ENCODE measurements around the gene TRA2A.

Gene TRA2A

GRCh38 chr7:23476286-23477156 is 55.3 kb downstream of the TRA2A start:
- no peaks in the 10 kb centered on the region for H4K20me1 ChIP-seq (ENCODE audit: control insufficient read depth, insufficient read depth, low read depth, low read length)
- H3K9me3 ChIP-seq (ENCODE audit: control insufficient read depth, insufficient read depth, low read length) = no peaks in the 10 kb centered on the region
- H3K4me3 ChIP-seq (ENCODE audit: low read length) = peak overlapping the region; percentile 75
- TF ChIP-seq, protein P1, sequence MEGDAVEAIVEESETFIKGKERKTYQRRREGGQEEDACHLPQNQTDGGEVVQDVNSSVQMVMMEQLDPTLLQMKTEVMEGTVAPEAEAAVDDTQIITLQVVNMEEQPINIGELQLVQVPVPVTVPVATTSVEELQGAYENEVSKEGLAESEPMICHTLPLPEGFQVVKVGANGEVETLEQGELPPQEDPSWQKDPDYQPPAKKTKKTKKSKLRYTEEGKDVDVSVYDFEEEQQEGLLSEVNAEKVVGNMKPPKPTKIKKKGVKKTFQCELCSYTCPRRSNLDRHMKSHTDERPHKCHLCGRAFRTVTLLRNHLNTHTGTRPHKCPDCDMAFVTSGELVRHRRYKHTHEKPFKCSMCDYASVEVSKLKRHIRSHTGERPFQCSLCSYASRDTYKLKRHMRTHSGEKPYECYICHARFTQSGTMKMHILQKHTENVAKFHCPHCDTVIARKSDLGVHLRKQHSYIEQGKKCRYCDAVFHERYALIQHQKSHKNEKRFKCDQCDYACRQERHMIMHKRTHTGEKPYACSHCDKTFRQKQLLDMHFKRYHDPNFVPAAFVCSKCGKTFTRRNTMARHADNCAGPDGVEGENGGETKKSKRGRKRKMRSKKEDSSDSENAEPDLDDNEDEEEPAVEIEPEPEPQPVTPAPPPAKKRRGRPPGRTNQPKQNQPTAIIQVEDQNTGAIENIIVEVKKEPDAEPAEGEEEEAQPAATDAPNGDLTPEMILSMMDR (IDR thresholded peaks at IDR 0.05; ENCODE audit: low read depth, low read length, poor library complexity, severe bottlenecking) = no peak
- no peak for TF ChIP-seq EZH2phosphoT487 (IDR thresholded peaks at IDR 0.05; ENCODE audit: borderline replicate concordance, low read length)
- H3K9me2 ChIP-seq (replicated peaks; ENCODE audit: control insufficient read depth, low read length) = no peaks in the 10 kb centered on the region
- peaks cover 73% of the 10 kb centered on the region for H3K79me2 ChIP-seq (ENCODE audit: control insufficient read depth, low read length)
- peak overlapping the region; percentile 69 for H3K4me2 ChIP-seq (ENCODE audit: low read length)
- peaks cover 49% of the 10 kb centered on the region for H3F3A ChIP-seq (ENCODE audit: control insufficient read depth, insufficient read depth)
- H3K36me3 ChIP-seq (ENCODE audit: control insufficient read depth, low read length) = peaks cover 39% of the 10 kb centered on the region
- H3K4me1 ChIP-seq (ENCODE audit: control insufficient read depth, low read length) = peaks cover 42% of the 10 kb centered on the region
- peak overlapping the region; percentile 95 for H3K27ac ChIP-seq (ENCODE audit: low read depth, low read length)
- H3K27me3 ChIP-seq (ENCODE audit: control insufficient read depth, low read length) = no peaks in the 10 kb centered on the region

GRCh38 chr7:23475576-23475839 is 56.3 kb downstream of the TRA2A start:
- no peak for TF ChIP-seq EZH2phosphoT487 (IDR thresholded peaks at IDR 0.05; ENCODE audit: borderline replicate concordance, low read length)
- TF ChIP-seq, protein P1 (IDR thresholded peaks at IDR 0.05; ENCODE audit: low read depth, low read length, poor library complexity, severe bottlenecking) = no peak
- H3K4me1 ChIP-seq (ENCODE audit: control insufficient read depth, low read length) = peaks cover 42% of the 10 kb centered on the region
- peak overlapping the region; percentile 75 for H3K4me3 ChIP-seq (ENCODE audit: low read length)
- peaks cover 37% of the 10 kb centered on the region for H3K36me3 ChIP-seq (ENCODE audit: control insufficient read depth, low read length)
- H3K27ac ChIP-seq (ENCODE audit: low read depth, low read length) = peak overlapping the region; percentile 95
- H4K20me1 ChIP-seq (ENCODE audit: control insufficient read depth, insufficient read depth, low read depth, low read length) = no peaks in the 10 kb centered on the region
- no peaks in the 10 kb centered on the region for H3K9me3 ChIP-seq (ENCODE audit: control insufficient read depth, insufficient read depth, low read length)
- H3K4me2 ChIP-seq (ENCODE audit: low read length) = peak overlapping the region; percentile 69
- peaks cover 54% of the 10 kb centered on the region for H3F3A ChIP-seq (ENCODE audit: control insufficient read depth, insufficient read depth)
- H3K79me2 ChIP-seq (ENCODE audit: control insufficient read depth, low read length) = peaks cover 76% of the 10 kb centered on the region
- no peaks in the 10 kb centered on the region for H3K9me2 ChIP-seq (replicated peaks; ENCODE audit: control insufficient read depth, low read length)
- H3K27me3 ChIP-seq (ENCODE audit: control insufficient read depth, low read length) = no peaks in the 10 kb centered on the region

- H3K27me3 ChIP-seq (ENCODE audit: control insufficient read depth, low read length) = no peaks in the 10 kb centered on the region
- H3K36me3 ChIP-seq (ENCODE audit: control insufficient read depth, low read length) = peaks cover 36% of the 10 kb centered on the region
- peaks cover 42% of the 10 kb centered on the region for H3K4me1 ChIP-seq (ENCODE audit: control insufficient read depth, low read length)
- peak overlapping the region; percentile 95 for H3K27ac ChIP-seq (ENCODE audit: low read depth, low read length)
- H4K20me1 ChIP-seq (ENCODE audit: control insufficient read depth, insufficient read depth, low read depth, low read length) = no peaks in the 10 kb centered on the region
- peak overlapping the region; percentile 75 for H3K4me3 ChIP-seq (ENCODE audit: low read length)
- H3K4me2 ChIP-seq (ENCODE audit: low read length) = peak overlapping the region; percentile 69
- TF ChIP-seq, protein P1 (IDR thresholded peaks at IDR 0.05; ENCODE audit: low read depth, low read length, poor library complexity, severe bottlenecking) = no peak
- no peak for TF ChIP-seq EZH2phosphoT487 (IDR thresholded peaks at IDR 0.05; ENCODE audit: borderline replicate concordance, low read length)
- H3F3A ChIP-seq (ENCODE audit: control insufficient read depth, insufficient read depth) = peaks cover 56% of the 10 kb centered on the region
- no peaks in the 10 kb centered on the region for H3K9me3 ChIP-seq (ENCODE audit: control insufficient read depth, insufficient read depth, low read length)
- H3K79me2 ChIP-seq (ENCODE audit: control insufficient read depth, low read length) = peaks cover 79% of the 10 kb centered on the region
- no peaks in the 10 kb centered on the region for H3K9me2 ChIP-seq (replicated peaks; ENCODE audit: control insufficient read depth, low read length)
Observed at GRCh38 chr7:23474829-23475575, 56.8 kb downstream of the TRA2A start.
